HCT116 (cell line): ENCODE data around the gene CDHR4. TPM values are rescaled to one million over a fixed set of nuclear protein-coding genes. Genes with fewer than 3 reads are reported as not detected.

Experiments
- ATAC-seq: fragments of 200-7000 bp; cut with Tn5 transposase; 2 replicates; pipeline ENCODE4 v1.9.1; 2020; ENCODE audit warnings: mild to moderate bottlenecking, moderate library complexity
- Bru-seq: library from RNA; stranded (reverse); fragments of 400-500 nt; gene quantifications from one replicate; lab custom pipeline; 2021; lab: Mats Ljungman, UMichigan
- BruChase-seq, 2 experiments: library from RNA; stranded (reverse); fragments of 400-500 nt; gene quantifications; one replicate each; lab custom pipeline; 2021; lab: Mats Ljungman, UMichigan
- BruUV-seq: library from RNA; stranded (reverse); fragments of 400-500 nt; replicated peaks from 2 replicates; lab custom pipeline; 2021; lab: Mats Ljungman, UMichigan
- CTCF ChIA-PET: fragments of 300-600 bp; sonication (Branson Sonifier 250); formaldehyde crosslinking; loops from one replicate; lab custom pipeline; 2021; ENCODE audit warnings: antibody characterized with exemption; lab: Charles Lee
- POLR2A ChIA-PET: fragments of 300-600, 350-600 bp; sonication (Branson Sonifier 250); formaldehyde crosslinking; loops from one replicate; lab custom pipeline; 2021; ENCODE audit warnings: antibody characterized with exemption; lab: Charles Lee
- RAD21 ChIA-PET, 2 experiments: fragments of 300-600 bp; sonication (Branson Sonifier 250); formaldehyde crosslinking; loops; one replicate each; lab custom pipeline; 2023; ENCODE audit warnings: low total read pairs in 2 of 2; ENCODE audit not compliant: uncharacterized antibody in 2 of 2, unreplicated experiment in 2 of 2, low non-redundant PET in 1 of 2; lab: Charles Lee
- DNase-seq: peaks from one replicate; pipeline ENCODE4 v3.0.0-alpha.2; 2010; ENCODE audit warnings: low read depth, low spot score
- H2AFZ ChIP-seq: fragments of 200-600 bp; shearing (Covaris generic), sonication (generic); 2 replicates; pipeline ENCODE4 v1.6.1; 2017; ENCODE audit warnings: low read depth, mixed run types, mixed read lengths, antibody characterized with exemption, low read length; ENCODE audit not compliant: poor library complexity, severe bottlenecking
- H3K27ac ChIP-seq: 2 replicates; pipeline ENCODE4 v1.5.1; 2012; ENCODE audit warnings: low read depth, low read length
- H3K27me3 ChIP-seq: fragments of 200-600 bp; sonication (generic); 2 replicates; pipeline ENCODE4 v1.6.1; 2016; ENCODE audit warnings: mixed run types, low read length, mixed read lengths; ENCODE audit not compliant: insufficient read depth
- H3K36me3 ChIP-seq, 2 experiments: fragments of 200-500 bp in 1 of 2; fragments of 200-600 bp in 1 of 2; sonication (Bioruptor generic) in 1 of 2; sonication (generic) in 1 of 2; 2 replicates each; pipeline versions ENCODE4 v1.5.1 to v1.6.1; 2014 to 2016; ENCODE audit warnings: low read length in 2 of 2, inconsistent platforms in 1 of 2, mixed read lengths in 1 of 2, mixed run types in 1 of 2; ENCODE audit not compliant: insufficient read depth in 2 of 2, control insufficient read depth in 1 of 2
- H3K4me1 ChIP-seq, 2 experiments: fragments of 200-600 bp in 1 of 2; sonication (generic) in 1 of 2; 2 replicates each; pipeline versions ENCODE4 v1.5.1 to v1.6.1; 2012 to 2017; ENCODE audit warnings: low read length in 2 of 2, inconsistent platforms in 1 of 2, mild to moderate bottlenecking in 1 of 2, mixed read lengths in 1 of 2, mixed run types in 1 of 2, moderate library complexity in 1 of 2; ENCODE audit not compliant: insufficient read depth in 2 of 2, control insufficient read depth in 1 of 2
- H3K4me2 ChIP-seq: fragments of 200-600 bp; sonication (generic); 2 replicates; pipeline ENCODE4 v1.6.1; 2017; ENCODE audit warnings: mixed run types, low read length, mixed read lengths
- H3K4me3 ChIP-seq, 2 experiments: fragments of 200-600 bp in 1 of 2; sonication (generic) in 1 of 2; replicated peaks in 1 of 2; 2 replicates each; pipeline ENCODE4 v1.5.1; 2011 to 2016; ENCODE audit warnings: low read length in 2 of 2, control low read depth in 1 of 2, low read depth in 1 of 2, mild to moderate bottlenecking in 1 of 2, mixed read lengths in 1 of 2, mixed run types in 1 of 2
- H3K79me2 ChIP-seq: fragments of 200-600 bp; sonication (generic); 2 replicates; pipeline ENCODE4 v1.6.1; 2017; ENCODE audit warnings: mild to moderate bottlenecking, mixed run types, low read length, moderate library complexity, mixed read lengths; ENCODE audit not compliant: insufficient read depth
- H3K9ac ChIP-seq: fragments of 200-600 bp; sonication (generic); 2 replicates; pipeline ENCODE4 v1.6.1; 2016; ENCODE audit warnings: low read length, mixed read lengths
- H3K9me2 ChIP-seq: fragments of 200-600 bp; sonication (generic), shearing (Covaris generic); 2 replicates; pipeline ENCODE4 v1.6.1; 2017; ENCODE audit warnings: mixed run types, mild to moderate bottlenecking, moderate library complexity; ENCODE audit not compliant: insufficient read depth
- H3K9me3 ChIP-seq, 2 experiments: fragments of 200-500 bp in 1 of 2; fragments of 200-600 bp in 1 of 2; sonication (Bioruptor generic) in 1 of 2; sonication (generic) in 1 of 2; 2 replicates each; pipeline ENCODE4 v1.6.1; 2014 to 2017; ENCODE audit warnings: low read length in 2 of 2, mixed read lengths in 2 of 2, inconsistent platforms in 1 of 2, low read depth in 1 of 2, mild to moderate bottlenecking in 1 of 2, mixed run types in 1 of 2, moderate library complexity in 1 of 2; ENCODE audit not compliant: control insufficient read depth in 1 of 2, insufficient read depth in 1 of 2
- H4K20me1 ChIP-seq: fragments of 200-600 bp; sonication (generic), shearing (Covaris generic); 2 replicates; pipeline ENCODE4 v1.6.1; 2017; ENCODE audit warnings: mixed run types, mild to moderate bottlenecking, moderate library complexity; ENCODE audit not compliant: insufficient read depth
- CTCF ChIP-seq, 3 experiments: fragments of 200-600 bp in 1 of 3; sonication (generic) in 1 of 3; IDR thresholded peaks in 2 of 3; conservative IDR thresholded peaks in 1 of 3; 2 replicates each; pipeline ENCODE4 v1.5.1; 2012 to 2017; ENCODE audit warnings: low read depth in 2 of 3, low read length in 2 of 3, antibody characterized with exemption in 1 of 3, borderline replicate concordance in 1 of 3, control low read depth in 1 of 3, mild to moderate bottlenecking in 1 of 3, mixed read lengths in 1 of 3, mixed run types in 1 of 3, moderate library complexity in 1 of 3; ENCODE audit not compliant: insufficient read depth in 1 of 3
- EGR1 ChIP-seq: IDR thresholded peaks from 2 replicates; pipeline ENCODE4 v1.6.1; 2012; ENCODE audit warnings: low read depth
- ELF1 ChIP-seq: IDR thresholded peaks from 2 replicates; pipeline ENCODE4 v1.6.1; 2012; ENCODE audit warnings: low read depth, borderline replicate concordance
- EZH2 ChIP-seq: fragments of 200-600 bp; sonication (generic); IDR thresholded peaks from 2 replicates; pipeline ENCODE4 v1.6.1; 2017; ENCODE audit warnings: antibody characterized with exemption, mixed run types
- MAX ChIP-seq: IDR thresholded peaks from 2 replicates; pipeline ENCODE4 v1.6.1; 2012
- TCF7L2 ChIP-seq: IDR thresholded peaks from 2 replicates; pipeline ENCODE4 v1.7.0; 2011; ENCODE audit warnings: borderline replicate concordance, inconsistent platforms; ENCODE audit not compliant: insufficient read depth, insufficient read length; ENCODE audit errors: extremely low read depth
- YY1 ChIP-seq: IDR thresholded peaks from 2 replicates; pipeline ENCODE4 v1.6.1; 2011; ENCODE audit warnings: low read length, low read depth, moderate library complexity, mild to moderate bottlenecking; ENCODE audit not compliant: insufficient replicate concordance; ENCODE audit errors: extremely low read depth
- ZBTB33 ChIP-seq: IDR thresholded peaks from 2 replicates; pipeline ENCODE4 v1.6.1; 2011; ENCODE audit warnings: mild to moderate bottlenecking, low read length, moderate library complexity; ENCODE audit not compliant: insufficient replicate concordance; ENCODE audit errors: extremely low read depth
- intact Hi-C: fragments of 100-400 bp; cut with micrococcal nuclease; formaldehyde crosslinking; loops from 2 replicates; pipeline ENCODE4 v1.10.0; 2022
- long read RNA-seq: library from polyadenylated mRNA; unstranded; transcript quantifications from one replicate; pipeline ENCODE4 v2.0.0, GENCODE V29; 2021; ENCODE audit not compliant: unreplicated experiment
- polyA plus RNA-seq: library from polyadenylated mRNA; unstranded; fragments of >200 nt; gene quantifications from 2 replicates; pipeline ENCODE4 v1.2.1, GENCODE V29; 2012; ENCODE audit warnings: missing spikeins
- total RNA-seq: library from RNA; stranded (reverse); gene quantifications from one replicate; pipeline ENCODE4 v1.2.1, GENCODE V29; 2021; ENCODE audit not compliant: unreplicated experiment

The CDHR4 gene
- not detected for total RNA-seq
- 0.22 and 0.90 TPM in 2 replicates for polyA plus RNA-seq
- Bru-seq, nascent RNA = percentile 20 among the genes with signal in this experiment
- BruChase-seq, experiment 1, labeled RNA remaining after a 6-hour chase = percentile 24 among the genes with signal in this experiment
- BruChase-seq, experiment 2, labeled RNA remaining after a 2-hour chase = percentile 27 among the genes with signal in this experiment
- long read RNA-seq, partial matches to known transcripts = 0 of 1 reads
- long read RNA-seq, other reads (novel, unspliced or antisense) = 1 of 1 reads

GRCh38 chr3:49799761-49800160, at the start of gene CDHR4:
TSS of gene CDHR4 (minus strand) at chr3:49799873. CDS start at chr3:49799812, 61 bp downstream.
- peak within 1 kb of the TSS; percentile 51 for H2AFZ ChIP-seq
- H3K4me2 ChIP-seq = peak within 1 kb of the TSS; percentile 56
- no peak within 1 kb of the TSS for H3K9ac ChIP-seq
- DNase-seq (peak; percentile 43), ATAC-seq (no peak)
- H3K36me3 ChIP-seq = no peaks in the 10 kb centered on the region
- intact Hi-C loops = no loop called here
- BruUV-seq = no TSS peak
- H3K9me2 ChIP-seq = no peaks in the 10 kb centered on the region
- CTCF ChIA-PET = interaction anchor here (1.2 kb wide), 1 partner anchor 260 kb away, joined by 3 read pairs; no protein-coding TSS in a partner anchor
- H3K27me3 ChIP-seq = no peaks in the 10 kb centered on the region
- no peaks in the 10 kb centered on the region for H3K79me2 ChIP-seq
- peaks cover 5 to 33% of the 10 kb centered on the region in 2 experiments; a peak in 3 of 4 replicates for H3K4me1 ChIP-seq
- no peaks in the 10 kb centered on the region for H3K9me3 ChIP-seq
- POLR2A ChIA-PET = no interaction called here
- H3K27ac ChIP-seq = no peak within 1 kb of the TSS
- no peak within 1 kb of the TSS for H3K4me3 ChIP-seq
- RAD21 ChIA-PET = no interaction called here
- TF ChIP-seq MAX (no peak), TCF7L2 (no peak), EGR1 (no peak), CTCF (IDR thresholded peaks at IDR 0.05 in 2 of 3, conservative IDR thresholded peaks at IDR 0.05 in 1 of 3; ENCODE audit: borderline replicate concordance in 1 of 3, insufficient read depth in 1 of 3, low read depth in 2 of 3, low read length in 2 of 3) (no peak), YY1 (peak; percentile 25), EZH2 (no peak), ZBTB33 (no peak), ELF1 (no peak)
- no peaks in the 10 kb centered on the region for H4K20me1 ChIP-seq
